NCI-H2196 treated with DMSO at 0.1 percent for 48 hours (cell line): ENCODE results near the gene AGO3.
"Not testable (repeated sequence)": the region's sequence is repeated elsewhere in the genome, so short reads cannot be mapped to it uniquely, and the experiment has no call there.

Experiments
- DNase-seq: peaks from one replicate; lab custom pipeline; 2025; ENCODE audit not compliant: unreplicated experiment; lab: John Stamatoyannopoulos, UW

AGO3 gene

DNA sequence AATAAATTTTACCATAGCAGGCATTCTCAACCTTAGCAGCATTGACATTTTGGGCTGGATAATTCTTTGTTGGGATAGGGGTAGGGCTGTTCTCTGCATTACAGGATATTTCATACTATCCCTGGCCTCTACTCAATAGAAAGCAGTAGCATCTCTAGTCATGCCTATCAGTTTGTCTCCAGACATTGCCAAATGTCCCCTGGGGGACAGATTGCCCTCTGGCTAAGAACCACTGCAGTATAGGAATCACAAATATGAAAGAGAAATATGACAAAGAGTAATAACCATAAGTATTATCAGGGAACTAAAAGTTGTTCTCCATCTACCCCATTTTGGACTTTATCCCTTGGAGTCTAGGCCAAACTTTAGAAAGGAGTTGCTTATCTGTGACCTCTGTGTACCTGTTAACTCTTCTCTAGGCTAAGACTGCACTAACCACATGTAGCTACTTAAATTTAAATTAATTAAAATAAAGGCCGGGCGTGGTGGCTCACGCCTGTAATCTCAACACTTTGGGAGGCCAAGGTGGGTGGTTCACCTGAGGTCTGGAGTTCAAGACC lies 76.1 kb downstream of the AGO3 start:
- no peak for DNase-seq

- no peak for DNase-seq
These were observed 76.8 kb downstream of the AGO3 start for GRCh38 chr1:36007741-36008140.

DNA sequence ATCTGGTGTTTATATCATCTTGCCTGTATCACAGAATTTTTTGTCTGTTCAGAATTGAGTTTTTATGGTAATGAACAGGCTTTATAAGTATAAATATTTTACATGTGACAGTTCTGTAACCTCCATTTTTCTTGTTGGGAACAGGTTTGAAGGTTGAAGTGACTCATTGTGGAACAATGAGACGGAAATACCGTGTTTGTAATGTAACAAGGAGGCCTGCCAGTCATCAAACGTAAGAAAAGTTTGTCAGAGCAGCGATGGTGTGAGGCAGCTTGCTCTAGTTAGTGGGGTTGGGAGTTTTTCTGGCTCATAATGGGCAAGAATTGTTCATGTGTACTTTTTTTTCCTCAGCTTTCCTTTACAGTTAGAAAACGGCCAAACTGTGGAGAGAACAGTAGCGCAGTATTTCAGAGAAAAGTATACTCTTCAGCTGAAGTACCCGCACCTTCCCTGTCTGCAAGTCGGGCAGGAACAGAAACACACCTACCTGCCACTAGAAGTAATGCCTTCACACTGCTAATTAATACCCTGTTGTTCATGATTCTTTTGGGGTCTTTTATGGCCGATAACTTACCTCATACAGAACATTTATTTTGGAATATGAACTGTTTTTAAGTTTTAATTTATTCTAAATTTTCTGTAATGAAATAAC lies 77.8 kb downstream of the AGO3 start:
- DNase-seq, result no peak

DNA sequence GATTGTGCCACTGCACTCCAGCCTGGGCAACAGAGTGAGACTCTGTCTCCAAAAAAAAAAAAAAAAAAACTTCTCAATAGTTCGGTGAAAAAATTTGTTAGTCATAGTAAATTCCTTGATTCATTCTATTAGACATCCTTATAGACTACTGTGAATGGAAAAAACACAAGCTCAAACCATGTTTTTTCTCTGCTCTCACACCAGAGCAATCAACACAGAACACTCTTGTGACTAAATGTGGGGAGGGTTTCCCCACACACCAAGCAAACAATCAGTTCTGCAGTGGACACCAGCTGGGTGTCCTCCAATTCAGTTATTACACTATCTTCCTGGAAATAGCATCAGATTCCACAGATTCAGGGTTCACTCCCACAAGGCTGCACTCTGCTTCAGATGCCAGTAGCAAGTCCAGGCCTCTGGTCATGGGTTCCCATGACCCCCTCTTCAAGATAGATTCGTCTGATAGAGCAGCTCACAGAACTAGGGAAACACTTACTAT lies 83.9 kb downstream of the AGO3 start:
- no peak for DNase-seq

DNA sequence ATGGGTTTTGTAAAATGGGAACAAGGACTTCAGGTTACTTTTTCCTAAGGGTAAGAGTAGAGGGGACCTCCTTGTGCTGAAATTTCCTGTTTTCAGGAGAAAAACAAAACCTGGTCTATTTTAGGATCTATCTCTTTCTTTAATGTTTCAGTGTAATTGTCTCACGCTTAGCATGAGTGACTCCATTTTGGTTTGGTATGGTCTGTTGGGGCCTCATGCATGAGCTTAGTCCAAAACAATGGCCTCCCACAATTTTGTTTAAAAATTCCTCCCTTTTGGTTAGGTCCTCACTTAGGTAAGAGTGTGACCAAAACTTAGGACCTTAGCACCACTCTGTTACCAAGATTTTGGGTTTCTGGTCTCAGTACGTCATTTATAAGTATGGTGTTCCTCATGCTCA lies 85.8 kb downstream of the AGO3 start:
- no peak for DNase-seq

- no peak for DNase-seq
These were observed 92.3 kb downstream of the AGO3 start for GRCh38 chr1:36023098-36023769.

GRCh38 chr1:36024024-36024423 lies 93.1 kb downstream of the AGO3 start:
- DNase-seq, result not testable (repeated sequence)

- no peak for DNase-seq
These were observed 93.9 kb downstream of the AGO3 start for GRCh38 chr1:36024847-36025246.

DNA sequence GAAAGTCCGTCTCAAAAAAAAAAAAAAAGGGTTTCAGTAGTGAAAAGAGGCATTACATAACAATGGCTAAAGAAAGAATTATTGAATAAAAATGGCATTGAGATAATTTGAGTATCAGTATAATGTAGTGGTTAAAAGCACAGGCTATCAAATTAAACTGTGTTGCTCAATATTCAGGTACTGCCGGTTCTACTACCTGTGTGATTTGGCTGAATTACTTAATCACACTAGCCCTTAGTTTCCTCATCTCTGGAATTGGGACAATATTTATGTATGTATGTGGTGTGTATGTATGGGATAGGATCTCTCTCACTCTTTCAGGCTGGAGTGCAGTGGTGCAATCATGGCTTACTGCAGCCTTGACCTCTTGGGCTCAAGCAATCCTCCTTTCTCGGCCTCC lies 96.9 kb downstream of the AGO3 start:
- DNase-seq, result no peak

- DNase-seq, result no peak
These were observed 100.5 kb downstream of the AGO3 start for GRCh38 chr1:36031441-36031840.

- DNase-seq, result peak; percentile 3
These were observed 103.8 kb downstream of the AGO3 start for GRCh38 chr1:36034692-36035091.

DNA sequence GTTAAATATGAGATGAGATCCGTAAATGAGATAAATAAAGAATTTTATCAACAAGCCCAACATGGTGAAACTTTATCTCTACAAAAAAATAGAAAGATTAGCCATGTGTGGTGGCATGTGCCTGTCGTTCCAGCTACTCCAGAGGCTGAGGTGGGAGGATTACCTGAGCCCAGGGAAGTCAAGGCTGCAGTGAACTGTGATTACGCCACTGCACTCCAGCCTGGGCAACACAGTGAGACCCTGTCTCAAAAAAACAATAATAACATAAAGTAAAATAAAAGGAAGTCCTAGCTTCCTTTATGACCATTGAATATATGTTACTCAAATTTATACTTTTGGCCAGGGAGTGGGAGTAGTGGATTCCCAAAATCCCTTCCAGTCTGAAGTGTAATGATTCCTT lies 104.2 kb downstream of the AGO3 start:
- DNase-seq, result no peak

GRCh38 chr1:36040238-36040637 lies 109.3 kb downstream of the AGO3 start:
- no peak for DNase-seq

DNA sequence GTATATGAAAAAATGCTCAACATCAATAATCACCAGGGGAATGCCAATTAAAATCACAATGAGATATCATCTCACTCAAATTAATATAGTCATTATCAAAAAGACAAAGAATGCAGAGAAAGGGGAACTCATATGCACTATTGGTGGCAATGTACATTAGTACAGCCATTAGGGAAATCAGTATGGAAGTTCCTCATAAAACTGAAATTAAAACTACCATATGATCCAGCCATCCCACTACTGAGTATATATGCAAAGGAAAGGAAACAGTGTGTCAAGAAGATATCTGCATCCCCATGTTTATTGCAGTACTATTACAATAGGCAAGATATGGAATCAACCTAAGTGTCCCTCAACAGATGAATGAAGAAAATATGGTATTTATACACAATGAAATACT lies 120.9 kb downstream of the AGO3 start:
- no peak for DNase-seq

DNA sequence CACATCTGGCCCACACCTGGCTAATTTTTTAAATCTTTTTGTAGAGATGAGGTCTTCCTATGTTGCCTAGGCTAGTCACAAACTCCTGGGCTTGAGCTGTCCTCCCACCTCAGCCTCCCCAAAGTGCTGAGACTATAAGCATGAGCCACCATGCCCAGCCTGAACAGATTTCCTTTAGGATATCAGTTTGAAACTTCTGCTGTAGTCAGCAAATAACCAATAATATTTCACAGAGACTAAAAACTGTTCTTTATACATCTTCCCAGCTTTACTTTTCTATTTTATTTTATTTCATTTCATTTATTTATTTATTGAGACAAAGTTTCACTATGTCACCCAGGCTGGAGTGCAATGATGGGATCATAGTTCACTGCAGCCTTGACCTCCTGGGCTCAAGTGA lies 123.1 kb downstream of the AGO3 start:
- no peak for DNase-seq

GRCh38 chr1:36055706-36056105 lies 124.8 kb downstream of the AGO3 start:
- no peak for DNase-seq

GRCh38 chr1:36062315-36062714 lies 131.4 kb downstream of the AGO3 start:
- DNase-seq, result no peak

GRCh38 chr1:36067871-36068270 lies 137.0 kb downstream of the AGO3 start:
- no peak for DNase-seq

DNA sequence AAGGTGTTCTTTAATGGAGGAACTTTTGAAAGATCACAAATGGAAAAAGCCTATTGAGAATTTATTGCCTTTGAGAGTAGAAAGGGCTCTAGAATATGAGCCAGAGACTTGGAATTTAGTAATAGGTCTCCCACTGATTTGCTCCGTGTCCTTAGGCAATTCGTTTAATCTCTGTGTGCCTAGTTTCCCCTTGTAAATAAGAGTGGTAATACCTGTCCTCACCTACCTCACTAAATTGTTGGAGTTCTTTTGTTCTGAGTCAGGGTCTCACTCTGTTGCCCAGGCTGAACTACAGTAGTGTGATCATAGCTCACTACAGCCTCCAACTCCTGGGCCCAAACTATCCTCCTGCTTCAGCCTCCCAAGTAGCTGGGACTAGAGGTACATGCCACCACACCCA lies 138.0 kb downstream of the AGO3 start:
- DNase-seq, result no peak

- peak; percentile 33 for DNase-seq
These were observed 139.4 kb downstream of the AGO3 start for GRCh38 chr1:36070349-36070748.

DNA sequence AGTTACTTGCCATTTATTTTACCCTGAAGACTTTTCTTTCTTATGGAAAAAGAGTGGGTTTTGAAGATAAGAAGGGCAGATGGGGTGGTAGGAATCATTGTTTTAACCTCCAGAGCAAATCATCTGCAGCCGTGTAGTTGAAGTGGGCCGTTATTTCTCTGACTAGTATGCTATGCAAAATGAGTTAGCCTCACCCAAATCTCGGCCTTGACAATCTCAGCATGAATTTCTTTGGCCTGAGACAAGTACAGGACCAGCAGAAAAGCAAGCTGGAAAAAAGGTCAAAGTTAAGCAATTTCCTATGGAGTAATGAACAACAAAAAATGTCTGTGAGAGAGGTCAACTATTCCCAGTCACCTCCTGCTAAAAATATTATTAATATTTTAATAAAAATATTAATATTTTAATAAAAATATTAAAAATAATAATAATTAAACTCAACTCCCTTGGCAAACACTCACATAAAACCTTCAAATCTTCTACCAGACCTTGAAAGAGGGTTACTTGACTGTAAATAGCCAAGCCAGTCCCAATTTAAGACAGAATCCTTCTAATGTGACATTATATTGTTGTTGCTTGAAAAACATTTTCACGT lies 146.2 kb downstream of the AGO3 start:
- no peak for DNase-seq

- DNase-seq, result no peak
These were observed 149.3 kb downstream of the AGO3 start for GRCh38 chr1:36080236-36080635.
